ENCODE data around the gene PEX7.

The PEX7 gene

GRCh38 chr6:136889271-136890193 lies 67.1 kb downstream of the PEX7 start:
- Histone ChIP-seq H3K27me3 (ENCODE audit: insufficient read depth, low read length, poor library complexity) (no peaks in the 10 kb centered on the region), H2BK120ac (ENCODE audit: low read depth, low read length) (no peak overlapping the region), H4K5ac (ENCODE audit: low read length) (no peak overlapping the region), H3K23ac (ENCODE audit: low read length) (no peak overlapping the region), H3K79me1 (ENCODE audit: low read length) (no peaks in the 10 kb centered on the region), H2BK15ac (replicated peaks; ENCODE audit: low read depth) (no peak overlapping the region), H3K4ac (ENCODE audit: low read depth, low read length) (no peak overlapping the region), H2AK5ac (ENCODE audit: low read length) (no peak overlapping the region), H3K27ac (ENCODE audit: low read depth, low read length) (no peak overlapping the region), H3K18ac (ENCODE audit: low read length) (no peak overlapping the region), H3K4me1 (ENCODE audit: control insufficient read depth, low read depth, low read length) (no peaks in the 10 kb centered on the region), H3K4me2 (ENCODE audit: low read length) (no peak overlapping the region), H3K79me2 (ENCODE audit: control insufficient read depth, insufficient read depth, low read length) (no peaks in the 10 kb centered on the region), H3K56ac (ENCODE audit: low read length) (no peak overlapping the region), H3K9ac (ENCODE audit: low read length) (no peak overlapping the region), H4K8ac (ENCODE audit: low read depth, low read length) (no peak overlapping the region), H3K4me3 (ENCODE audit: low read length) (no peak overlapping the region), H3K36me3 (ENCODE audit: control insufficient read depth, insufficient read depth, low read length) (no peaks in the 10 kb centered on the region), H2BK5ac (ENCODE audit: low read length) (no peak overlapping the region)
- no CpG with 5 or more reads among the region's 6 CpGs for WGBS (ENCODE audit: extremely low coverage, insufficient coverage, low lambda C conversion rate)
- no peak for DNase-seq

GRCh38 chr6:136890194-136890839 lies 67.9 kb downstream of the PEX7 start:
- WGBS (ENCODE audit: extremely low coverage, insufficient coverage, low lambda C conversion rate) = no CpG with 5 or more reads among the region's 4 CpGs
- H3K4me1 ChIP-seq (ENCODE audit: control insufficient read depth, low read depth, low read length) = no peaks in the 10 kb centered on the region
- no peak for DNase-seq

GRCh38 chr6:136890986-136891385 lies 68.6 kb downstream of the PEX7 start:
- Histone ChIP-seq H3K27ac (ENCODE audit: low read depth, low read length) (no peak overlapping the region), H4K5ac (ENCODE audit: low read length) (no peak overlapping the region), H3K79me2 (ENCODE audit: control insufficient read depth, insufficient read depth, low read length) (no peaks in the 10 kb centered on the region), H3K4me2 (ENCODE audit: low read length) (no peak overlapping the region), H2AK5ac (ENCODE audit: low read length) (no peak overlapping the region), H3K9ac (ENCODE audit: low read length) (no peak overlapping the region), H2BK120ac (ENCODE audit: low read depth, low read length) (no peak overlapping the region), H3K56ac (ENCODE audit: low read length) (no peak overlapping the region), H3K4ac (ENCODE audit: low read depth, low read length) (no peak overlapping the region), H3K4me1 (ENCODE audit: control insufficient read depth, low read depth, low read length) (no peaks in the 10 kb centered on the region), H2BK5ac (ENCODE audit: low read length) (no peak overlapping the region), H3K23ac (ENCODE audit: low read length) (no peak overlapping the region), H3K18ac (ENCODE audit: low read length) (no peak overlapping the region), H2BK15ac (replicated peaks; ENCODE audit: low read depth) (no peak overlapping the region), H3K36me3 (ENCODE audit: control insufficient read depth, insufficient read depth, low read length) (no peaks in the 10 kb centered on the region), H3K79me1 (ENCODE audit: low read length) (no peaks in the 10 kb centered on the region), H3K27me3 (ENCODE audit: insufficient read depth, low read length, poor library complexity) (no peaks in the 10 kb centered on the region), H4K8ac (ENCODE audit: low read depth, low read length) (no peak overlapping the region), H3K4me3 (ENCODE audit: low read length) (no peak overlapping the region)
- no peak for DNase-seq
- whole genome bisulfite sequencing (ENCODE audit: extremely low coverage, insufficient coverage, low lambda C conversion rate) = no CpG with 5 or more reads among the region's 3 CpGs

More at GRCh38 chr6:136890194-136890839, 67.9 kb downstream of the PEX7 start:
- H3K4me2 ChIP-seq (ENCODE audit: low read length) = no peak overlapping the region
- H4K5ac ChIP-seq (ENCODE audit: low read length) = no peak overlapping the region
- H2BK15ac ChIP-seq (replicated peaks; ENCODE audit: low read depth) = no peak overlapping the region
- no peak overlapping the region for H4K8ac ChIP-seq (ENCODE audit: low read depth, low read length)
- H3K23ac ChIP-seq (ENCODE audit: low read length) = no peak overlapping the region
- H3K4me3 ChIP-seq (ENCODE audit: low read length) = no peak overlapping the region
- no peak overlapping the region for H3K4ac ChIP-seq (ENCODE audit: low read depth, low read length)
- H3K56ac ChIP-seq (ENCODE audit: low read length) = no peak overlapping the region
- H3K79me2 ChIP-seq (ENCODE audit: control insufficient read depth, insufficient read depth, low read length) = no peaks in the 10 kb centered on the region
- no peak overlapping the region for H2BK120ac ChIP-seq (ENCODE audit: low read depth, low read length)
- no peak overlapping the region for H2BK5ac ChIP-seq (ENCODE audit: low read length)
- H3K9ac ChIP-seq (ENCODE audit: low read length) = no peak overlapping the region
- no peaks in the 10 kb centered on the region for H3K27me3 ChIP-seq (ENCODE audit: insufficient read depth, low read length, poor library complexity)
- H3K27ac ChIP-seq (ENCODE audit: low read depth, low read length) = no peak overlapping the region
- no peaks in the 10 kb centered on the region for H3K36me3 ChIP-seq (ENCODE audit: control insufficient read depth, insufficient read depth, low read length)
- no peak overlapping the region for H3K18ac ChIP-seq (ENCODE audit: low read length)
- no peak overlapping the region for H2AK5ac ChIP-seq (ENCODE audit: low read length)
- H3K79me1 ChIP-seq (ENCODE audit: low read length) = no peaks in the 10 kb centered on the region

- no CpG with 5 or more reads among the region's 5 CpGs for WGBS (ENCODE audit: extremely low coverage, insufficient coverage, low lambda C conversion rate)
- no peak overlapping the region for H3K4me2 ChIP-seq (ENCODE audit: low read length)
Measured at GRCh38 chr6:136893187-136893586, 70.8 kb downstream of the PEX7 start.

GRCh38 chr6:136895901-136896300 lies 73.5 kb downstream of the PEX7 start:
- no peak overlapping the region for H2BK5ac ChIP-seq (ENCODE audit: low read length)
- no peaks in the 10 kb centered on the region for H3K36me3 ChIP-seq (ENCODE audit: control insufficient read depth, insufficient read depth, low read length)
- no peak overlapping the region for H4K8ac ChIP-seq (ENCODE audit: low read depth, low read length)
- H2BK120ac ChIP-seq (ENCODE audit: low read depth, low read length) = no peak overlapping the region
- H3K27me3 ChIP-seq (ENCODE audit: insufficient read depth, low read length, poor library complexity) = no peaks in the 10 kb centered on the region
- H3K27ac ChIP-seq (ENCODE audit: low read depth, low read length) = no peak overlapping the region
- no peak overlapping the region for H3K56ac ChIP-seq (ENCODE audit: low read length)
- no peak overlapping the region for H3K23ac ChIP-seq (ENCODE audit: low read length)
- H3K4me2 ChIP-seq (ENCODE audit: low read length) = no peak overlapping the region
- H2AK5ac ChIP-seq (ENCODE audit: low read length) = no peak overlapping the region
- H3K9ac ChIP-seq (ENCODE audit: low read length) = no peak overlapping the region
- no peaks in the 10 kb centered on the region for H3K79me2 ChIP-seq (ENCODE audit: control insufficient read depth, insufficient read depth, low read length)
- no peak overlapping the region for H4K5ac ChIP-seq (ENCODE audit: low read length)
- no peaks in the 10 kb centered on the region for H3K79me1 ChIP-seq (ENCODE audit: low read length)
- no CpG with 5 or more reads among the region's 3 CpGs for WGBS (ENCODE audit: extremely low coverage, insufficient coverage, low lambda C conversion rate)
- no peak overlapping the region for H3K4ac ChIP-seq (ENCODE audit: low read depth, low read length)
- no peak for DNase-seq
- no peaks in the 10 kb centered on the region for H3K4me1 ChIP-seq (ENCODE audit: control insufficient read depth, low read depth, low read length)
- H2BK15ac ChIP-seq (replicated peaks; ENCODE audit: low read depth) = no peak overlapping the region
- H3K18ac ChIP-seq (ENCODE audit: low read length) = no peak overlapping the region
- H3K4me3 ChIP-seq (ENCODE audit: low read length) = no peak overlapping the region

More at GRCh38 chr6:136893187-136893586, 70.8 kb downstream of the PEX7 start:
- Histone ChIP-seq H3K56ac (ENCODE audit: low read length) (no peak overlapping the region), H3K9ac (ENCODE audit: low read length) (no peak overlapping the region), H3K4ac (ENCODE audit: low read depth, low read length) (no peak overlapping the region), H2AK5ac (ENCODE audit: low read length) (no peak overlapping the region), H4K8ac (ENCODE audit: low read depth, low read length) (no peak overlapping the region), H4K5ac (ENCODE audit: low read length) (no peak overlapping the region), H3K27ac (ENCODE audit: low read depth, low read length) (no peak overlapping the region), H2BK120ac (ENCODE audit: low read depth, low read length) (no peak overlapping the region), H3K4me3 (ENCODE audit: low read length) (no peak overlapping the region), H2BK5ac (ENCODE audit: low read length) (no peak overlapping the region), H3K4me1 (ENCODE audit: control insufficient read depth, low read depth, low read length) (no peaks in the 10 kb centered on the region), H3K79me1 (ENCODE audit: low read length) (no peaks in the 10 kb centered on the region), H2BK15ac (replicated peaks; ENCODE audit: low read depth) (no peak overlapping the region), H3K27me3 (ENCODE audit: insufficient read depth, low read length, poor library complexity) (no peaks in the 10 kb centered on the region), H3K79me2 (ENCODE audit: control insufficient read depth, insufficient read depth, low read length) (no peaks in the 10 kb centered on the region), H3K36me3 (ENCODE audit: control insufficient read depth, insufficient read depth, low read length) (no peaks in the 10 kb centered on the region), H3K23ac (ENCODE audit: low read length) (no peak overlapping the region), H3K18ac (ENCODE audit: low read length) (no peak overlapping the region)
- DNase-seq = no peak

Data from mesendoderm (in vitro differentiated cells).